Measurements from ENCODE around the gene FAM13A.

- no peak for TF ChIP-seq CTCF (IDR thresholded peaks at IDR 0.05)
- no peak for TF ChIP-seq POLR2A (IDR thresholded peaks at IDR 0.05)
- no peak for TF ChIP-seq POLR2AphosphoS5 (IDR thresholded peaks at IDR 0.05; ENCODE audit: insufficient read depth in 1 of 2, low read depth in 1 of 2)
Observed at GRCh38 chr4:88857588-88857987, 199.4 kb downstream of the FAM13A start.

All from vagina (tissue), 2 donors.